GM21576 (cell line): ENCODE data around the gene STEAP3.

Source experiments
- ATAC-seq: cut with Tn5 transposase; IDR thresholded peaks from one replicate; pipeline ENCODE4 v1.9.1; 2021; ENCODE audit warnings: mild to moderate bottlenecking, moderate library complexity; ENCODE audit not compliant: unreplicated experiment

STEAP3 gene

DNA sequence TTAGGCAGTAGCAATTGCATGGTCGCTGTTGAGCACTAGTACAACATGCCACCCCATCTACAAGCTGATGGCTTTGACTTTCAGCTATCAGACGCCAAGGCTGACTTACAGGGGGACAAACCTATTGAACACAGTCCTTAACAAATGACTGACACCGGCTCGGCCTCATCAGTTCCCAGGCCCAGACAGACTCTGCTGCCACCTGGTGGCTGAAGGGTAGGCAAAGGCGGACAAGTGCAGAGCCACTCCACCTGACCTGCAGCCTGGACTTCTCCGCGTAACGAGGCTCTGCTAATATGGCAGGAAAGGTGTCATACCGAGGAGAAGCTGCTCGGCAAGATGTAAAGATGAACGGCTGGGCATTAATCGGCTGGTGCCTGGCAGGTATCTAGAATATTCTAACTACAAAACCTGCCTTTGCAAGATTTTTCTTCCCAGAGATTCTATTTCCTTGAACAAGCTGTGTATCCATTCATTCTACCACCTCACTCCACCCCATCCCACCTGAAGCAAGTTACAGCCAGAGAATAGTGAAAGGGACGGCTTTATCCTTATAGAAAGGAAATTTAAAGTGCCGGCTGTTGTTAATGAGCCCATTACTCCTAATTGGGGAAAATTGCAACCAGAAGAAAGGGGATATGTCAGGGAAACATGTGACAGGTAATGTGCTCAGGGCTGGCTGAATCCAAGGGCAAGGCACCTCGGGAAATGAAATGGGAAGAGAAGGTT, 67.4 kb downstream of the STEAP3 start:
- peak; percentile 84 for ATAC-seq

DNA sequence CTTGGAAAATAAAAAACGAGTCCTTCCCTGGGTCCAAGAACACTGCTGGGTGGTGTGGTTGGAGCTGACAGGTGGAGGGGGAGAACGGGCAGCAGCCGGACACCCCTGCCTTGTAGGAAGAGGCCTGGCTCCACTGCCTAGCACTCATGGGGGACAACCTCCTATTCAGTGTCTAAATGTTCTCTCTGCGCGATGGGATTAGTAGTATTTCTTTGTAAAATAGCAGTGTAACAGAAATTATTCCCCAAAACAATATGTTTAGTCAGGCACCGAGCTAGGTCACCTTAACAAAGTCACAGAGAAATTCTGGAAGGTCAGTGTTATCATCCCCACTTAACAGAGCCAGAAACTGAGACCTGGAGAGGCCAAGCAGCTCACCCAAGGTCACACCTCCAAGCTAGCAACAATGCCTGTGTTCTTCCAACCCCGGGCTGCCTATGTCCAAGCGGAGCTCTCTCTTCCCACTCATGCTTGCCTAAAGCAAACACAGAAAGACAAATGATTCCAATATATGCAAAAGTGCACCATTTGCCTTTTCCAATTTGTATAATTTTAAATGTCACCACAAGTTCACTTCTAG, 68.0 kb downstream of the STEAP3 start:
- ATAC-seq, result no peak

DNA sequence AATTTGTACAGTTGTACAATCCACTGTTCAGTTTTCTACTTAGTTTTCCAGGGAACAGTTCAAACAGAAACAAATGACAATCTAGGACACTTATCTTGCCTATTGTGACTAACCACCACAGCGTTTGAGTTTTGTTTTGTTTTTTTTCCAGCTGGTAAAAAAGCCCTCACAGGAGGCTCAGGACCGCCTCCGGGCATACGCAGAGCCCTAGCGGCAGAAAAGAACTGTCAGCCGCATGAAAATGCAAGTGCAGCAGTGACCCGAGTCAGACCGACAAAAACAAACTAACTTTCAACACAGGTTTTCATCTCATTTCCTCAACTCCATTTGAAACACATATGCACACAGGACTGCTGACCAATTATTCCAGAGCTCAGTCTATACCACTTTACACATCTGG, 68.6 kb downstream of the STEAP3 start:
- ATAC-seq, result no peak

DNA sequence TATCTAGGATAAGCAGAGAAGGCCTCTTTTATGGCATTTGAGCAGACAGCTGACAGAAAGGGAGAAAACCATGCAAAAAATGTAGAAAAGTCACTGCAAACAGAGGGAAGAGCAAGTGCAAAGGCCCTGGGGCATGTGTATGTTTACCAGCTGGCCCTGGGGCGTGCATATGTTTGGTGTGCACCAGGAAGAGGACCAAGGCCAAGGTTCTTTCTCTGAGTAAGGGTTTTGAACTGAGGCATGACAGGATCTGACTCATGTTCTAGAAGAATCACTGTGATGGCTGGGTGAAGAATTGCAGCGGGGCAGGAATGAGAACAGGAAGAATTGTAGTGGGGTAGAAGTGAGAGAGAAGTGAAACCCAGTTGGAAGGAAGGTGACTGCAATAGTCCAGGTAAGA, 69.6 kb downstream of the STEAP3 start:
- ATAC-seq, result no peak

DNA sequence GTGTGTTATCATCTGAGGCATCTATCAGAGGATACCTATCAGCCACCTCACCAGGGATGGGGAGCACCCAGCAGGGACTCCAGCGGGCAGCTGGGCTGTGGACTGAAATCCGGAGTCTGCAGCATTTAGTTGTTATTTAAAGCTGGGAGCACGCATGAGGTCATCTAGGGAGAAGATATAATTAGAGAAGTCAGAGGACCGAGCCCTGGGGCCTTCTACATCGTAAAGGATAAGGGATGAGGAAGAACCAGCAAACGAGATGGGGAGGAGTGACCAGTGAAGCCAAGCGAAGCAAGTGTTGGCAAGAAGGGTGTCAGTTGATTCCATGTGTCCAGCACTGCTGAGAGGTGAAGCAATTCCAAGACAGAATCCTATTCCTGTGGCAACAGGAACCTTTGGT, 70.3 kb downstream of the STEAP3 start:
- no peak for ATAC-seq

DNA sequence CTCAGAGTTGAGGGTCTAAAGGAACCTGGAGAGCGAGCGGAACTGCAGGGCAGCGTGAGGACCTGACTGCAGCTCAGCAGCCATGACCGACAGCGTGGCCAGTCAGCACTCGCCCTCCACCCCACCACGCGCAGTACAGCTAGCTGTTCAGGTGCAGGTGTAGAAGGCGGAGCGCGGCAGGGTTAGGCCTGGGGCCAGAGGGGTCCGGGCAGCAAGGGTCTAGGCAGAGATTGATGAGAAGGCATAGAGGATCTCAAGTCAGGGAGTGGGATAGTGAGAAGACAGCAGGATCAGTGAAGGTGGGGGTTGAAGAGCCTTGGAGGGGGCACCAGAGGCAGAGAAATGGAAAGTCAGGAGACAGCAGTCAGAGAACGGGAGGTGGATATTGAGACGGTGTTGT, 71.0 kb downstream of the STEAP3 start:
- no peak for ATAC-seq

DNA sequence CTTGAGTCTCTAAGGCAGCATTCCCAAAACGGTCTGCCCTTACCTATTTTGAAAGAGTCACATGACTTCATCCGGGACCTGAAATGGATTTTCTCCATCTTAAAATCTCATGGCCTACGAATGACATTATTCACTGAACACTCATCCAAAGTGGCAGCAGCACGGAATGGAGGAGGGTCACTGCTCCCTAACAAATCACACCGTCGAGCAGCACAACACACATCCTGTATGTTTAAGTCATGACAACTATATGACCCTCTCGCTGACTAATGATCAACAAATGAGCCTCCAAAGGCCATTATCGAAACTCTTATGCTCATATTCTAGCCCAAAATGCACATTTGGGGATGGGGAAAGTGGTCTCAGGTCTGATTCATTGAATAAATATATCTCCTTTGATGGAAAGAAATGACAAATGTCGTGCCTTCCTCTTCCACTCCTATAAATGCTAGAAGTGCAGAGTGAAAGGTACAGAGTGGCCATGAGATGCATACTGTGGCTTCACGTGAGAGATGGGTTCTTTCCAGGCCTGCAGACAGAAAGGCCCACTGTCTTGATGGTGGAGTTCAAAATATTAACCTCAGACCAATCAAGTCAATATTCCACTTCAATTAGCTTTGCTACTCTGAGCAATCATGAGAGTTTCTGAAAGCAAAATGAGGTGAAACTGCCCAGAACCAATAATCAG, 72.2 kb downstream of the STEAP3 start:
- ATAC-seq, result no peak

DNA sequence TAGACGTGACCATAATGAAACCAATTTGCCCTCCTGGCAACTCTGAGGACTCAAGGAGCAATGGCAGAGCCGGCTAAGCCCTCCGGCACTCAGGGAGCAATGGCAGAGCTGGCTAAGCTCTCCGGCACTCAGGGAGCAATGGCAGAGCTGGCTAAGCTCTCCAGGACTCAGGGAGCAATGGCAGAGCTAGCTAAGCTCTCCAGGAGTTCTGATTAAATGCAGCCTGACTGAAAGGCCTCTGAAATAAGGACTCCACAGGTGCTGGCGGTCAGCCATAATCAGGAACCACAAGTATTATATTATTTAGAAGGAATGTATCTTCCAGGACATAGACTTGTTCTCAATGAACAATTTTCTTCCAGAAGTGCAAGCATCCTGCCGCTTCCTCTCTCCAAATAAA, 77.8 kb downstream of the STEAP3 start:
- ATAC-seq, result no peak

DNA sequence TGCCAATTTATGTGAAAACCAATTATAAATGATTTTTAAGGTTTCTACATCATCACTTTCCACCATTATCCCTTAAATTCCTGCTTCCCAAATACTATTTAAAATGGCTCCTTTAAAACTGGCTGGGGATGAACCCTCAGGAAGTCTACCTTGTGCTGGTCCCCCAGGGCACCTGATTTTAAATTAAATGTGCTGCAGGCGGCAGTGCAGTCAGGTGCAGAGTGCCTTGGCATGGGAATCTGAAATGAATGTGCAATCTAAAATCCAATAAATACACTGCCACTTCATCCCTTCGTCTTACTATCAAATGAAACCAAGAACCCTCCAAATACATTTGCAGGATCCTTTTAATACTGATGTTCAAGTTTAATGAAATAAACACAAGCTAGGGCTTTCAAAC, 81.2 kb downstream of the STEAP3 start:
- ATAC-seq, result no peak

DNA sequence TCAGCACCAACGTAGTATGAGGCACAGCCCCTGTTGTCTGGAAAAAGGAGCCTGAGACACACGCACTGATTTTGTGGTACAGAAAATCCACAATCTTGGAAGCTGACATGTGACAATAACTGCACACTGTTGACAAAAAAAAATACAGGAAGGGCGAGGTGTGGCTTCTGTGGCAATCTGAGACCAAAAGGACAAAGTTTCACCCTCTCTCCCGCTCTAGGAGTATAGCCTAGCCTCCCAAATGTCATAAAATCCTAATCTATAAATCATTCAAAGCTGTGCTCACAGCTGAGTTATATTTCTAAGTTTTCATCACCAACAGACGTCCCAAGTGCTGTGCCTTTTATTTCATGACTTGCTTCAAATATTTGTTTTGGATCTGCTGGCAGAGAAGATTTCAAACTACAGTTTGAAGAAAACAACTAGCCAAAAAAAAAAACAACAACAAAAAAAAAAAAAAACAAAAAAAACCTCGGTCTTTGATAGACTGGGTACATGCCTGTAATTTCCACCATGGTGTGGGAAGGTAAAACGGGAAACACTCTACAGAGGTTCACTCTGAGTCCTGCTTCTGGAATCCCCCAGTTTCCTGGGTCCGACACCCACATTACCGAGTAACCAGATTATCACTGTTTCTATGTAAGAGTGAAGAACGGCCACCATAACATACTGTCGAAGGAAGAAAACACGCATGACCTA, 82.0 kb downstream of the STEAP3 start:
- no peak for ATAC-seq

DNA sequence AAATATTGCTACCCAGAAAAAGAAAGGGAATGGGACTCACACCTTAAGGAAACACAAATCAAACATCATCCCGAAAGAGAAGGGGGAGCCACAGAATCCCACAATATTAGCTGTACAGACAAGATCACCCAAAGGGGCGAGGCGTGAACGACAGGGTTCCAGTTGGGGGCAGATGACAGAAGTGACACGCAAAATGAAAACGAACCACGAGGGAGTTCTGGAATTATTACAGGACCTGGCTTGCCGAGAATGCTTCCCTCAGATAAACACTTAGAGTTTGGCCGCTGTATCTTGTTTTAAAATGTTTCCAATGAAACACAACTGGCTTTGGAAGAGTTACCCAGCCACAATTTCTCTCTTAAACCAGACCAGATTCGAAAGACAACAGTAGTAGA, 82.6 kb downstream of the STEAP3 start:
- ATAC-seq, result no peak

DNA sequence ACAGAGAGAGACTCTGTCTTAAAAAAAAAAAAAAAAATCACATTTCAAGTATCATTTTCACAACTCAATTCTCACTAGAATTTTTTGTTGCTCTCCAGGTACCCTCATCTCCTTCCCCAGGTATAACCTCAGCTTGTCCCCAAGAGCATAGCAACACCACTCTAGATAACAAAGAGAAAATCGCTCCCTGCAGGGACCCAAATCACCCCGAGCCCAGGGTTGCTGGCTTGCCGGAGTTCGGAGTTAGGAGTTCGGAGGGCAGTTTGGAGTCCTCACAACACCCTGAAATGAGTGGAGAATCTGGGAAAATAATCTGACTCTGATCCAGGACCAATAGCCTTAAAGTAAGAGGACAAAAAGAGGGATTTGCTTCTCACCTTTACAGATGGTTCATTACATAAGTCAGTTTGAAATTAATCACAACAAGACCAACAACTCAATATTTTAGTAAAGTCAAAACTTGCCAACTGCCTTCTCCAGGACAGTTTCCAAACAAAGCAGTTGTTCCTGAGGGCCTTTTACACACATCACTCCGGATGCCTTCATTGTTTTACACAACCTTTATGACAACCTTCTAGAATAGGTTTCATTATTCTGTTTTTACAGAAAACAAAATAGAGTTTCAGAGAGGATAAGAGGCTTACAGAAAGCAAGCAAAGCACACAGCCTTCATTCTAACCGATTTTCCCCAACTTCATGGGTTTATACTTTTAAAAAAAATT, 83.9 kb downstream of the STEAP3 start:
- no peak for ATAC-seq

DNA sequence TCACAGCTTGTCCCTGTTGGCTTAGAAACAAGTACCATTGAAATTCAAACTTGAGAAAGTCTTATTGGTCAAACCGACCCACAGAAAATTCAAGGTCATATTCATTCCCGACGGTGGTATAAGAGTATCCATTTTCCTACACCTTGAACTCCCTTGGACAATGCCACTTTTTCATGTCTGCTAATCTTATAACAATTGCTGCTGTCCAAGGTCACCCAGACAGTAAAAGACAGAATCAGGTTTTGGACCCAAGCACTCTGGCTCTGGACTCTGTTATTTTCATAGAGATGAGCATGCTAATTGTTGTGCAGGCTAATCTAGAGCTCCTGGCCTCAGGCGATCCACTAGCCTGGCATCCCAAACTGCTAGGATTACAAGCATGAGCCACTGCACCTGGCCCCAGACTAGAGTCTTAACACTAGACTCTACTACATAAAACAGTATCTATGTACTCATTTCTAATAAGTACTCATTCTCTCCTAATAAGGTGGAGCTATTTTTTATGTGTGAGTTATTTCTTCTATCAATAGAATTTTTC, 85.2 kb downstream of the STEAP3 start:
- no peak for ATAC-seq

DNA sequence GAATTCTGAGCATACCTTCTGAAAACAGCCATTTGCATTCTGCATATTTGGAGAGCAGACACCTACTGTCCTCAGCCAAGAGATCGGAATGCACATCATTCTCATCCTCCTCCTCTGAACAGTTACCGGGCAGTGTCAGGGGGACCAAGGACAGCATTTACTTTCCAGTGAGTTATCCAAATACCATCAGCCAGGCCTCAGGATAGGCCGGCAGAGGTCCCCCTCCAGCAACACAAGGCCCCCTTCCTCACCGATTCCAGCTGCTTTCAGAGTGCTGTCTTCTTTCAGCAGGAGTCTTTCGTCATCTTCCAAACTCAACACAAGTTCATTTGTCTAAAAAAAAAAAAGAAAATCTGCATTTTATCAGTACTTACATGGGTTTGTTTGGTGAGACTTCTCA, 87.7 kb downstream of the STEAP3 start:
- no peak for ATAC-seq

DNA sequence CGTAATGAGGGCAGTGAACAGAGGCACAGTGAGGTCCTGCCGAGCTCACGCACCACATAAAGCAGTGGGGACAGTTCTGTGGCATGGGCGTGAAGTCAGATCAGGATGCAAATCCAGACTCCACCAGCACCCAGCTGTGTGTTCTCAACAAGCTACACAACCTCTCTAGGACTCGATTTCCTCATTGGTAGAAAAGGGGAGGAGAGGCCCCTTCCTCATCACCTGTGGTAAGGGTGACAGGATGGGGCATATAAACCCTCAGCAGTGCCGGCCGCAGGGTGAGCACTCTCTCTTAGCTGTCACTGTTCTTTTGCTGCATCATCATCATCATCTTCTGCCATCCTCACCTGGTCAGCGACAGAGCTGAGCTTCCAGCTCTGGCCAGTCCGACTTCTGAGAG, 88.2 kb downstream of the STEAP3 start:
- ATAC-seq, result no peak
